GM18951 (cell line): ENCODE data around the gene CHRNA7.

Source experiments
- POLR2A ChIP-seq: IDR thresholded peaks from 4 replicates; pipeline ENCODE4 v1.6.1; 2011; ENCODE audit warnings: mild to moderate bottlenecking; ENCODE audit not compliant: insufficient read length, insufficient read depth; ENCODE audit errors: extremely low read depth
- in situ Hi-C: fragments of 300-500 bp; cut with MboI; formaldehyde crosslinking; loops from one replicate; pipeline ENCODE4 v1.12.0; 2022; ENCODE audit warnings: low sequenced_read_pairs, mixed read lengths, inconsistent platforms; ENCODE audit not compliant: unreplicated experiment

The CHRNA7 gene

GRCh38 chr15:32034106-32034505 lies 3.8 kb downstream of the CHRNA7 start:
- in situ Hi-C loops = no loop called here
- no peak for TF ChIP-seq POLR2A

- in situ Hi-C loops = no loop called here
Observed at GRCh38 chr15:32035285-32035684, 5.0 kb downstream of the CHRNA7 start.

DNA sequence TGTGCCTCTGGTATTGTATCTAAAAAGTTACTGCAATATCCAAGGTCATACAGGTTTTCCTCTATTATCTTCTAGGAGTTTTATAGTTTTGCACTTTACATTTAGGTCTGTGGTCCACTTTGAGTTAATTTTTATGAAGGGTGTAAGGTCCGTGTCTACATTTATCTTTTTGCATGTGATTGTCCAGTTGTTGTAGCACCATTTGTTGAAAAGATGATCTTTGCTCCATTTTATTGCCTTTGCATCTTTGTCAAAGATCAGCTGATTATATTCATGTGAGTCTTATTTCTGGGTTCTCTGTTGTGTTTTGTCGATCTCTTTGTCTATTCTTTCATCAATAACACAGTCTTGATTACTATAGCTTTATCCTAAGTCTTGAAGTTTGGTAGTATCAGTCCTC lies 6.7 kb downstream of the CHRNA7 start:
- in situ Hi-C loops = no loop called here
- TF ChIP-seq POLR2A = no peak

More at GRCh38 chr15:32035285-32035684, 5.0 kb downstream of the CHRNA7 start:
- no peak for TF ChIP-seq POLR2A

DNA sequence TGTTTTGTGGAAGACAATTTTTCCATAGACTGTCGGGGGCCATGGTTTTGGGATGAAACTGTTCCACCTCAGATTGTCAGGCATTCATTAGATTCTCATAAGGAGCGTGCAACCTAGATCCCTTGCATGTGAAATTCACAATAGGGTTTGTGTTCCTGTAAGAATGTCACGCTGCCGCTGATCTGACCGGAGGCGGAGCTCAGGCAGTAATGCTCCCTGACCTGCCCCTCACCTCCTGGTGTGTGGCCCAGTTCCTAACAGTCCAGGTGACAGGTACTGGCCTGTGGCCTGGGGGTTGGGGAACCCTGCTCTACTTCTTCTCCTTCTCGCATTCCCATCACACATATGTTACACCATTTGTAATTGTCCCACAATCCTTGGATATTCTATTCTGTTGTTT lies 11.0 kb downstream of the CHRNA7 start:
- in situ Hi-C loops = no loop called here
- no peak for TF ChIP-seq POLR2A

DNA sequence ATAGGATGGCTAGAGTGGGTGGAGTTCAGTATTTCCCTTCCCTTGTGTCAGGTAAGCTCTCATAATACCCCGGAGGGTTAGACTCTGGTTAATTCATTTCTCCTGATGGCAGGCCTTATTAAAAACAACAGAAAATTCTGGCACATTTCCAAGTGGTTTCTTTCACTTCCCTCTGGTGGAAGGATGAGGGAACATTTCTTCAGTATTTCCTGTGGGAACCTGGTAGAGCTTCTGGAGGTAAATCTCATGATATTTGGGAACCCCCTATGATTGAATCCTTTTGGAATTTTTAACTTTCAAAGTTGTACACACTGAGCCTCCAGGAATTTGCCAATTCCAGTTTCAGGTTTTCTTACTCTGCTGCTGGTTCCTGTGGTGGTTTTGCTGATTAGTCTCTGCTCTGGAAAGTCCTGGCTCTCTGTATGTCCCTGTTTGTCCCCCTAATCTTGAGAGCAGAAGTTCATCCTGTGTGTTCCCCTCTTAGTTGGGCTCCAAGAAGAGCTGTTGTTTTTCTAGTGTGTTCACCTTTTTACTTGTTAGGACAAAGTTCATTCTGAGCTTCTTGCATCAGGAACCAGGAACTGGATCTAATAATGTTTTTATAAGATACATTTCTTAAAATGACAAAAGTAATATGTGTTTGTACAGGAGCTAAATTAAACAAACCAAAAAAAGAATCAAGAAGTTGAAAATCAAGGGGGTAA lies 12.1 kb downstream of the CHRNA7 start:
- TF ChIP-seq POLR2A = no peak
- in situ Hi-C loops = no loop called here

GRCh38 chr15:32053719-32054118 lies 23.4 kb downstream of the CHRNA7 start:
- TF ChIP-seq POLR2A = no peak
- in situ Hi-C loops = no loop called here

DNA sequence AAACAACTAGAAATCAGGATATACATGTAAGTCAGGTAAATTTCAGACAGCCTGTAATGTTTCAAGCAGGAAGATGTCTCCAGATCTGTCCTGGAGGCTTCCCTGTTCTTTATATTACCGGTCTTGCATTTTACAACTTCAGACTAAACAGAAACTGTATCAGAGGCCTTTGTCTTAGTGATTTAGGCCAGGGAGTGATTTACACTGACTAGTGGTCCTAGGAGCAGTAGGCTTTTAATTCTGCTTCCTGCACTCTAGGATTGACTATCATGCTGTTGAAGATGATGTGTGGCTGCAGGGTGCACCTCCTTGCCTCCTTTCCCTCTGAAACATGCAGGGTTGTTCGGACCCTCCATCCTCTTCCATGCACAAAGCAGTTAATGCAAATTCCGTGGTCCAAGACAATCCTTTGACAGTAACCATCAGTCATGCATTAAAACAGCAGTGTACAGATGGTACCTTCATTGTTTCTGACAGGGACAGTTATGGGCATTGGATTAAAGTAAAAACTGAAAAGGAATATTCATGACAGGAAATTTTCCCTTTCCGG lies 27.6 kb downstream of the CHRNA7 start:
- TF ChIP-seq POLR2A = no peak

DNA sequence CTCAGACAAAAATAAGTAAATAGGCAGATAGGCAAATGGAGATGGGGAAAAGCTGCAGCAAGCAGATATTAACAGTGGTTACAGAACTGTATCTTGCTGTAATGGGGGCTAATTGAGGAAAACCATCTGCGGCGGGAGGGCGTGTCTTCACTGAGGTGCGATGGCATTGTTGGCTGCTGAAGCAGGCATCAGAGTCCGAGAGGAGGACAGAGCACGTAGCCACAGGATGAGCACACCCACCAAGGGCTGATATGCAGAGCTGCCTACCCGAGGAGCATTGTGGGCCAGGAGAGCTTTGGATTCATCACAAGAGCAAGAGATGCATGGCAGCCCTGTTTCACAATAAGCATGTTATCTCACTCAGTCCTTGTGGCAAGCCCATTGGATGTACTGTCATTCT lies 30.4 kb downstream of the CHRNA7 start:
- in situ Hi-C loops = no loop called here
- no peak for TF ChIP-seq POLR2A

More for the DNA sequence above, 27.6 kb downstream of the CHRNA7 start:
- in situ Hi-C loops = no loop called here

GRCh38 chr15:32067115-32067514 lies 36.8 kb downstream of the CHRNA7 start:
- in situ Hi-C loops = no loop called here
- TF ChIP-seq POLR2A = no peak

- no peak for TF ChIP-seq POLR2A
- in situ Hi-C loops = no loop called here
Observed at GRCh38 chr15:32089851-32090359, 59.6 kb downstream of the CHRNA7 start.

- in situ Hi-C loops = no loop called here
Observed at GRCh38 chr15:32091505-32092380, 61.4 kb downstream of the CHRNA7 start.

GRCh38 chr15:32096213-32096612 lies 65.9 kb downstream of the CHRNA7 start:
- no peak for TF ChIP-seq POLR2A
- in situ Hi-C loops = no loop called here

More at GRCh38 chr15:32091505-32092380, 61.4 kb downstream of the CHRNA7 start:
- no peak for TF ChIP-seq POLR2A

DNA sequence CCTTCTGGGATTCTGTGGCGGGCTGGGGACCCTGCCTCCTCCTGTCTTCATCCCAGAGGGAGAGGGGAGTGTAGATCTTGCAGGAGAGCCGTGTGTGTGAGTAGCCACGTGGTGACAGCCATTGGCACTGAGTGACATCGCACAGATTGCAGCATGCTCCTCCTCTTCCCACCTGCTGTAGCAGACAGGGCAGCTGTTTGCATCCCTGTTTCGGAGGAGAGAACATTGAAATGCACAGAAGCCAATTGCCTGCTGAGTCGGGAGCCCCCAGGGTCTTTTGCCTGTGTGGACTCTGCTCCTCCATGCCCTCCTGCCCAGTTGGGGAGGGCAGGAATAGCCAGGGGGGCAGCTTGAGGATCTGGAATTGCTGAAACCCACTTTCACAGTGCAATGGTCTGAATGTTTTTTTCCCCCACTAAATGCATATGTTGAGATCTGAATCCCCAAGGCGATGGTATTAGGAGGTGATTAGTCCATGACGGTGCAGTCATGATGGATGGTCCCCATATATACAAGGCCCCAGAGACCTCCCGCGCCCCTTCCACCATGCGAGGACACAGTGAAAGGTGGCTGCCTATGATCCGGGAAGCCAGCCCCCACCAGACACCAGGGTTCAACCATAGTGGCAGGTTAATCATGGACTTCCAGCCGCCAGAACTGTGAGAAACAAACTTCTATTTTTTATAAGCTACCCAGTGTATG lies 66.8 kb downstream of the CHRNA7 start:
- TF ChIP-seq POLR2A = no peak

GRCh38 chr15:32098033-32098432 lies 67.7 kb downstream of the CHRNA7 start:
- no peak for TF ChIP-seq POLR2A
- in situ Hi-C loops = no loop called here

More for the DNA sequence above, 66.8 kb downstream of the CHRNA7 start:
- in situ Hi-C loops = no loop called here
